HUES64 (cell line): ENCODE data around the gene IRX4.

Source experiments
- H3K27ac ChIP-seq: 2 replicates; pipeline ENCODE4 v1.7.0; 2013; ENCODE audit warnings: low read depth, low read length, inconsistent platforms
- H3K27me3 ChIP-seq: 2 replicates; pipeline ENCODE4 v1.6.1; 2013; ENCODE audit warnings: mild to moderate bottlenecking, low read length; ENCODE audit not compliant: insufficient read depth
- H3K36me3 ChIP-seq: 2 replicates; pipeline ENCODE4 v1.6.1; 2013; ENCODE audit warnings: mild to moderate bottlenecking, low read length; ENCODE audit not compliant: insufficient read depth
- H3K4me1 ChIP-seq: 2 replicates; pipeline ENCODE4 v1.6.1; 2013; ENCODE audit warnings: mild to moderate bottlenecking, low read length, moderate library complexity; ENCODE audit not compliant: insufficient read depth
- H3K4me3 ChIP-seq: 2 replicates; pipeline ENCODE4 v1.5.1; 2013; ENCODE audit warnings: mild to moderate bottlenecking, low read length, moderate library complexity
- H3K9ac ChIP-seq: 2 replicates; pipeline ENCODE4 v1.6.1; 2013; ENCODE audit warnings: mild to moderate bottlenecking, low read depth, low read length
- H3K9me3 ChIP-seq: 2 replicates; pipeline ENCODE4 v1.6.1; 2013; ENCODE audit warnings: low read depth, low read length; ENCODE audit not compliant: insufficient read depth
- WGBS: fragments of 150-250, 120-280 bp; methylation state at CpG from one replicate; pipeline ENCODE4 v1.1.7; 2013; ENCODE audit warnings: missing lambda C conversion rate; 5-methylcytosine and 5-hydroxymethylcytosine counted together

The IRX4 gene

GRCh38 chr5:1864896-1865440 lies 17.8 kb downstream of the IRX4 start:
- WGBS = 93% methylated on average over 16 of the region's 16 CpGs
- Histone ChIP-seq H3K4me1 (peaks cover 7% of the 10 kb centered on the region; the same call in 1 of the 2 replicates), H3K9me3 (no peaks in the 10 kb centered on the region), H3K4me3 (no peak overlapping the region), H3K36me3 (no peaks in the 10 kb centered on the region), H3K27ac (no peak overlapping the region), H3K9ac (no peak overlapping the region), H3K27me3 (peaks cover 27% of the 10 kb centered on the region)

GRCh38 chr5:1860949-1861348 lies 21.8 kb downstream of the IRX4 start:
- Histone ChIP-seq H3K36me3 (no peaks in the 10 kb centered on the region), H3K9me3 (no peaks in the 10 kb centered on the region), H3K4me3 (no peak overlapping the region), H3K27me3 (no peaks in the 10 kb centered on the region), H3K9ac (no peak overlapping the region), H3K27ac (no peak overlapping the region), H3K4me1 (no peaks in the 10 kb centered on the region)
- 92% methylated on average over 7 of the region's 7 CpGs for WGBS

DNA sequence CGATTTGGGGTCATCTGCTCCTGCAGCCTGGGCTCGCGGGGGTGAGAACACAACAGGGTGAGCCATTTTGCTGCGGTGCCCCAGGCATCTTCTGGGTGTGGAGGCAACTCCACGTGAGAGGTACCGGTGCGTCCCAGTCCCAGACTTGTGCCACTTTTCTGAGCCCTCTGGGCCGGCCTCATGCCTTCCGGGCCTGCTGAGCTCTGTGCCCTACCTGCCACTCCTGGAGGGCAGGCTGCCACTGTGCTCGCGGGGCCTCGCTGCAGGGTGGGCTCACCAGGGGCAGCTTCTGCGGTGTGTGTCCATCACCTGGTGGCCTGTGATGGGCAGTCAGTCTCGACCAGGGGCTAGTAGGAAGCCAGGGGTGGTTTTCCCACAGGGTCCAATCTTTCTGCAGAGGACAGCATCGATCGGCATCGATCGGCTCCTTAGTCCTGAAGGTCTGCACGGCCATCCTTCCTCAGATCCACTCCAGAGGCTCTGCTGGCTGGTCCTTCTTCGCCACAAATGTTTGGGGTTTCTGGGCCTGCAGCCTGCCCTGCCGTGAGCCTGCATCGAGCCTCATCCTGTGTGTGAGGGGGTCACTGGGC lies 22.6 kb downstream of the IRX4 start:
- H3K27me3 ChIP-seq = no peaks in the 10 kb centered on the region
- WGBS = 85% methylated on average over 22 of the region's 22 CpGs
- H3K4me3 ChIP-seq = no peak overlapping the region

GRCh38 chr5:1859099-1859498 lies 23.6 kb downstream of the IRX4 start:
- no peak overlapping the region for H3K27ac ChIP-seq
- no peaks in the 10 kb centered on the region for H3K4me1 ChIP-seq
- 92% methylated on average over 10 of the region's 10 CpGs for WGBS
- no peak overlapping the region for H3K9ac ChIP-seq
- H3K27me3 ChIP-seq = peaks cover under 1% of the 10 kb centered on the region; the same call in 1 of the 2 replicates
- H3K36me3 ChIP-seq = no peaks in the 10 kb centered on the region
- H3K9me3 ChIP-seq = no peaks in the 10 kb centered on the region
- no peak overlapping the region for H3K4me3 ChIP-seq

More for the DNA sequence above, 22.6 kb downstream of the IRX4 start:
- Histone ChIP-seq H3K9me3 (no peaks in the 10 kb centered on the region), H3K27ac (no peak overlapping the region), H3K36me3 (no peaks in the 10 kb centered on the region), H3K4me1 (no peaks in the 10 kb centered on the region), H3K9ac (no peak overlapping the region)

GRCh38 chr5:1858436-1858835 lies 24.3 kb downstream of the IRX4 start:
- Histone ChIP-seq H3K36me3 (no peaks in the 10 kb centered on the region), H3K9me3 (no peaks in the 10 kb centered on the region), H3K27ac (no peak overlapping the region), H3K27me3 (peaks cover 7% of the 10 kb centered on the region), H3K4me1 (no peaks in the 10 kb centered on the region), H3K4me3 (no peak overlapping the region), H3K9ac (no peak overlapping the region)
- WGBS = 97% methylated on average over 16 of the region's 16 CpGs

GRCh38 chr5:1857256-1857600 lies 25.5 kb downstream of the IRX4 start:
- Histone ChIP-seq H3K27me3 (peaks cover 17% of the 10 kb centered on the region), H3K4me3 (no peak overlapping the region), H3K9ac (no peak overlapping the region), H3K4me1 (no peaks in the 10 kb centered on the region), H3K9me3 (no peaks in the 10 kb centered on the region), H3K36me3 (no peaks in the 10 kb centered on the region), H3K27ac (no peak overlapping the region)
- 94% methylated on average over 32 of the region's 32 CpGs for WGBS

DNA sequence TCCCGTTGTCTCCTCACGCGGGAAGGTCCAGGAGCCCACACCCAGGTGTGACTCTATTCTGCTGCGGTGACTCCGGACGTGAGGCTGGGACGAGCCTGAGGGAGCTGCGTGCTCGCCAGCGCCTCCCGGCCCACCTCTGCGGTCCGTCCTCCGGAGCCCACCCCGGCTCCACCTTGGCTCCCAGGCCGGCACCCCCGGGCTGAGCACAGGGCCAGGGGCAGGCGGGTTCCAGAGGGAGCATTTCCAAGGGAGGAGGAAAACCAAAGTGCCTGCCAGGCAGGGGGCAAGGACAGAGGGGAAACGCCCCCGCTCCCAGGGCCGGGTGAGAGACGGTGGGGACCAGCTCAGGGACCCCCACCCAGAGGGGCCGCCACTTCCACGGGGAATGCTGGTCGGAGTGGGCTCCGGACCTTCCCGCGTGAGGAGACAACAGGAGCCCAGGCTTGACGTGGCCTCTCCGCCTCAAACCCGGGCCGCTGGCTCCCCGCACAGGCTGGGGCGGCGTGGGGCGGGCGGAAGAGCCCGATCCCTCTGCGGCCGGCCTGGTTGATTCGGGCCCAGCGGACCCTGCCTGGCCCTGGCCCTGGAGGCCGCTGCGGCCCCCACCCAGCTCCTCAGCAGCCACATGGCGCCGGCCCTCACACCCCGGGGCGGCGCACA lies 26.0 kb downstream of the IRX4 start:
- Histone ChIP-seq H3K27me3 (peaks cover 22% of the 10 kb centered on the region), H3K4me3 (no peak overlapping the region), H3K9me3 (no peaks in the 10 kb centered on the region), H3K36me3 (no peaks in the 10 kb centered on the region), H3K9ac (no peak overlapping the region), H3K4me1 (no peaks in the 10 kb centered on the region), H3K27ac (no peak overlapping the region)
- WGBS = 93% methylated on average over 49 of the region's 49 CpGs

DNA sequence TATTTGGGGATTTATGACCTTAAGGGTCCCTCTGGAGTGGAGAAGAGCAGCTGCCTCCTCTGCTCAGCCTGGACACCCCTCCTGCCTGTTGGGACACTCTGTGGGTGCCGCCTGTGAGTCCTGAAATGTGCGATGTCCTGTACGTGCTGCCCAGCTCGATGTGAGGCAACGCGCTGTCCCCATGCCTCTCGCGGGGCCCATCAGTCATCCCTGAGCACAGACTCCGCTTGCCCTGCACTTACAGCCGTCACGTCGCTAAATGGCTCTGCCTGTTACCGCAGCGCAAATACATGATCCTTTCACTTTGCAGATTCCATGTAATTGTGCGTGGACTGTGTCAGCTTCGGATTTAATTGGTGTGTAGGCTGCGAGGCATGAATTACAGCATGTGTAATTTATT lies 27.1 kb downstream of the IRX4 start:
- Histone ChIP-seq H3K4me1 (no peaks in the 10 kb centered on the region), H3K27me3 (peaks cover 34% of the 10 kb centered on the region), H3K9me3 (no peaks in the 10 kb centered on the region), H3K27ac (no peak overlapping the region), H3K4me3 (no peak overlapping the region), H3K36me3 (no peaks in the 10 kb centered on the region), H3K9ac (no peak overlapping the region)
- 94% methylated on average over 16 of the region's 17 CpGs for WGBS

- Histone ChIP-seq H3K27ac (no peak overlapping the region), H3K4me3 (no peak overlapping the region), H3K9ac (no peak overlapping the region), H3K9me3 (no peaks in the 10 kb centered on the region), H3K36me3 (no peaks in the 10 kb centered on the region), H3K27me3 (peaks cover 39% of the 10 kb centered on the region), H3K4me1 (no peaks in the 10 kb centered on the region)
- WGBS = 87% methylated on average over 3 of the region's 3 CpGs
Measured at GRCh38 chr5:1855075-1855474, 27.6 kb downstream of the IRX4 start.

GRCh38 chr5:1853531-1853930 lies 29.2 kb downstream of the IRX4 start:
- H3K9ac ChIP-seq = no peak overlapping the region
- H3K4me3 ChIP-seq = no peak overlapping the region
- H3K9me3 ChIP-seq = no peaks in the 10 kb centered on the region
- WGBS = 89% methylated on average over 8 of the region's 8 CpGs
- H3K4me1 ChIP-seq = no peaks in the 10 kb centered on the region
- H3K27ac ChIP-seq = no peak overlapping the region
- H3K36me3 ChIP-seq = no peaks in the 10 kb centered on the region
- peaks cover 53% of the 10 kb centered on the region for H3K27me3 ChIP-seq

- 86% methylated on average over 20 of the region's 23 CpGs for WGBS
- H3K4me1 ChIP-seq = no peaks in the 10 kb centered on the region
- H3K4me3 ChIP-seq = no peak overlapping the region
Measured at GRCh38 chr5:1852324-1852947, 30.3 kb downstream of the IRX4 start.

More at GRCh38 chr5:1852324-1852947, 30.3 kb downstream of the IRX4 start:
- Histone ChIP-seq H3K27me3 (peaks cover 56% of the 10 kb centered on the region), H3K9ac (no peak overlapping the region), H3K27ac (no peak overlapping the region), H3K36me3 (no peaks in the 10 kb centered on the region), H3K9me3 (no peaks in the 10 kb centered on the region)
